ENCODE data around the gene SLC6A17.

SLC6A17 gene

GRCh38 chr1:110135246-110135645, 15.0 kb upstream of the SLC6A17 start:
- DNase-seq (ENCODE audit: low read depth in 2 of 2): no peak

GRCh38 chr1:110135666-110136065, 14.6 kb upstream of the SLC6A17 start:
- DNase-seq (ENCODE audit: low read depth in 2 of 2): no peak

- DNase-seq (ENCODE audit: low read depth in 2 of 2): no peak
Observed at GRCh38 chr1:110136911-110137310, 13.4 kb upstream of the SLC6A17 start.

DNA sequence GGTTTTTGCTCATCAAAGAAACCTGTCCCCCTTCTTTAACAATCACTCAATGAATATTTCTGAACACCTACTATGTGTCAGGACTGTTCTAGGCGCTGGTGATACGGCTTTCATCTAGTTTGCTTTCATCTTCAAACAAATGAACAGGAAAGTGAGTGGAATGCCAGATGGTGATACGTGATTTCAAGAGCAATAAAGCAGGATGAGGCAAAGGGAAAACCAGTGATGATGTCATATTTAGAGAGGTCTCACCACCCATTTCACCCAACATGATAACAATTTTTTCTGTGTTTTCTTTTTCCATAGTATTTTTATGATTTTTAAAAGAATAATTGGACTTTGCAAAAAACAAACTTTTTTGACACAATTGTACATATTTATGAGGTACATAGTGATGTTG, 11.3 kb upstream of the SLC6A17 start:
- no peak for DNase-seq (ENCODE audit: low read depth in 2 of 2)

GRCh38 chr1:110144366-110144765, 5.9 kb upstream of the SLC6A17 start:
- no peak for DNase-seq (ENCODE audit: low read depth in 2 of 2)

GRCh38 chr1:110148961-110149360, 1.3 kb upstream of the SLC6A17 start:
- DNase-seq (ENCODE audit: low read depth in 2 of 2): no peak

DNA sequence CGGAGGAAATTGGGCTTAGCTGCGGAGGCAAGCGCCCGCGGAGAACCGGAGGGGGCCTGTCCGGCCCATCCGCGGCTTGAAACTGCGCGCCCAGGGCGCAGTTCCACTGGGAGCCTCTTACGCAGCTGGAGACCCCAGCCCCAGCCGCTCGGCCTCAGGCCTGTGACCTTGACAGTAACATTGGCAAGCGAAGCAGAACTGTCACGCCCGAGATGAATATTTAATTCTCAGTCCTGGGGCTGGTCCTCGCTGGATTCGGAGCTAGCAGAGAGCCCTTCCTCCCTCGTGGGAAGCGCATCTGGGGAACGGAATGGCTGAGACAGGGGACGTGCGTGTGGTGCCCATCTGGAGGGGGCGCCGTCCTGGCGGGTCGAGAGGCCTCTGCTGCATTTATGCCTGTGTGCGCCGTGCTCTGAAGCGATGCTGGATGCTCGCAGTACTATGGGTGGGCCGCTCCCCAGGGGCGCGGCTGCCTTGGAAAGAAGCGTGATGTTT, 928 bp downstream of the SLC6A17 start:
- no peak for DNase-seq (ENCODE audit: low read depth in 2 of 2)

DNA sequence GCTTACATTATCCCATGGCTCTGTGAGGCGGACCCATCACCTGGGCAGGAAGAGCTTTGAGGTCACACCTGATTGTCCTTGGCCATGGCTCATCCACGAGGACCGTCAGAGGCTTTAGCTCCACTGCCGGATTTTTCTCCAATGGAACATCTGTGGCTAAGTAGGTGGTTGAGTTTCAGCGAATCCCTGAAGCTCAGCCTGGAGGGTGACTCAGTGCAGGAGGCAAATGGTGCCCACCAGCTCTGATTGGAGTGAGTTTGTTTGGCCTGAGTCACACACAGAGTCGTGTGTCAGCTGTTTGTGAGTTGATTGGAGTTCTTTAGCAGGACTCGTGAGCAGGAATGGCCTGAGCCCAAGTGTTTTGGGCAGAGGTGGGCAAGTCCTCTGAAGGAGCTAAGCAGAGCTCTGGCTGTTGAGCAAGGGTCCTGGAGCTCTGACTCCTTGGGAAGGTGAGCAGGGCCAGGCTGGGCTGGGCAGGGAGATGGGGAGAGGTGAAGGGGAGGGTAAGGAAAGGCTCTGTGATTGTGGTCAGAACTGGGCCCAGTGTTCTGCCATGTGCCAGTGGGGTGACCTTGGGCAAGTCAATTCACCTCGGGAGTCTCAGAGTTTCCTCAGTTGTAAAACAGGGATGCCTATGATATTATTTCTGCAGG, 2.0 kb downstream of the SLC6A17 start:
- DNase-seq (ENCODE audit: low read depth in 2 of 2): no peak

DNA sequence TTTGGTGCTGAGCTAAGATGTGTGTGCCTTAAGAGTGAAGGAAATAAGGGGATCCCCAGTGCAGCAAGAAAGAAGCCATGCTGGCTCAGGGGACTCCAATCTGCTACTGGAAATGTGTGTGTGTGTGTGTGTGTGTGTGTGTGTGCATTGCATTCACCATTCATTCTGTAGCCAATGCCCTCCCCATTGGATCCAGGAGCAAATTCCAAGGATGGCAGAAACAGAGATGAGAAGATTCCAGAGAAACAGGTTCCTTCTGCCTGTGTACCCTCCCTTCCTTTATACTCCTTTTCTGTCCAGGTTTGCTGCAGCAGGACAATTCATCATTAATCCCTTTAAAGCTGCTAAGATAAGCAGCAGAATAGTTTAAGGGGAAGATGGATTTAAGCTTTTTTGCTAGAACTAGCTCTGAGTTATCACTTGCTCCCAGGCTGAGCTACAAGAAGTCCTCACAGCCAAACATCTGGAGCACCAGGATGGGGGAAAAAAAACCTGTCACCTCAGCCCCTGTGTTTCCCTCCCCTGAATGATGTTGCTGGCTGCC, 3.2 kb downstream of the SLC6A17 start:
- no peak for DNase-seq (ENCODE audit: low read depth in 2 of 2)

- DNase-seq (ENCODE audit: low read depth in 2 of 2): peak in 1 of 2 donors; percentile 3
Observed at GRCh38 chr1:110155878-110156522, 5.7 kb downstream of the SLC6A17 start.

GRCh38 chr1:110158261-110158660, 8.0 kb downstream of the SLC6A17 start:
- no peak for DNase-seq (ENCODE audit: low read depth in 2 of 2)

GRCh38 chr1:110159168-110159567, 8.9 kb downstream of the SLC6A17 start:
- DNase-seq (ENCODE audit: low read depth in 2 of 2): no peak

DNA sequence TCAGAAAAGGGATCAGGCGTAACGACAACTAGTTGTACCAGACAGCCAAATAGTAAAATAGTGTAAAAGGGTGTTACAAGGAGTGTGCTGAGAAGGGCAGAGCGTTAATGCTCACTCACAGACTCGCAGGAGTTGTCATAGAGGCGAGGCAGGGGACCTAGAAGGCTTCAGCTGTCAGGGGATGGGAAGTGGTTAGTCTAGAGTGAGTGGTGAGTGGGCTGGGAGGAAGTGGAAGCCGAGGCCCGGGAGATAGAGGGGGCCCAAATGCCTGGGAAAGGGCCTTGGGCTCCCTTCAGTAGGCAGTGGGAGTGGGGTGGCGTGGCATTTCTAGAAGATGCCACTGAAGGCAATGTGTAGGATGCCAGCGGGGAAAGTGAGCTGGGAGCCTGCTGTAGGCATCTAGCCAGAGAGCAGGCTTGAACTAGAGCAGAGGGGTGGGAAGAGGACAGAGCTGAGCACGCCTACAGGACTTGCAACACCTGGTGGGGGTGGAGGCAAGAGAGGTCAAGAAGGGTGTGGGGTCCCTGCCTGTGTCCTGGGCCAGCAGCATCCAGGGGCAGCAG, 10.3 kb downstream of the SLC6A17 start:
- DNase-seq (ENCODE audit: low read depth in 2 of 2): no peak

GRCh38 chr1:110161165-110161564, 10.9 kb downstream of the SLC6A17 start:
- DNase-seq (ENCODE audit: low read depth in 2 of 2): no peak

DNA sequence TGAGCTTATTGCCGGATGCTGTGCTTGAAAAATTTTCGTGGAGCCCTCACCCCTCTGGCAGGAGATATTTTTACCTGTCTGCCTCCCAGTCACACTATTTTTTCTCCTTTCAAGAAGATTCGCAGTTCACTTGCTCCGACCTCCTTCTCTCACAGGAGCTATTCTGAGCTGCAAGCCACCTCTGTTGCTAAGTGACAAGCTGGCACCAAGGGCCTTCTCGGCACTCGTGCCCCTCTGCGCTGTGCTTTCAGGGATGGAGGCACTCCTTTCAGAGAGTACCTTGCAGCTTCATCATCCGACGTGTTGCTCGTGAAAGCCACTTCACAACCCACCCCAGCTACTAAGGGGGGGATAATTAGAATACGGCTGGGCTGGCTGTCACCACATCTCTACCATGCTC, 11.6 kb downstream of the SLC6A17 start:
- no peak for DNase-seq (ENCODE audit: low read depth in 2 of 2)

DNA sequence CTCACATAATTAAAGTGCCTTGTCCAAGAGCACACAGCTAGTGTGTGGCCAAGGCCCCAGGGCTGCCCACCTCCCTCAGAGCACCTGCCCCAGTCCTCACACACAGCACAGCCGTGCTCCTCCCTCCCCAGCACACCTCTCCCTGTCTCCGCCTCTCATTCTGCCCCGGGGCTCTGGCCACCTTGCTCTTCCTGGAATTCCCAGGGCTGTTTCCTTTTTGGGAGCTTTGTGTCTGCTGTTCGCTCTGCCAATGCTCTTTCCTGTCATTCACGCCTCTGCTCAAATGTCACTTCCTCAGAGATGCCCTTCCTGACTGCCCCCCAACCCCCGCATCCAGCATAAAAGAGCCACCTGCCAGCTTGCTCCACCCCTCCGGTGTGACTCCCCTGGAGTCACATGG, 13.3 kb downstream of the SLC6A17 start:
- no peak for DNase-seq (ENCODE audit: low read depth in 2 of 2)

DNA sequence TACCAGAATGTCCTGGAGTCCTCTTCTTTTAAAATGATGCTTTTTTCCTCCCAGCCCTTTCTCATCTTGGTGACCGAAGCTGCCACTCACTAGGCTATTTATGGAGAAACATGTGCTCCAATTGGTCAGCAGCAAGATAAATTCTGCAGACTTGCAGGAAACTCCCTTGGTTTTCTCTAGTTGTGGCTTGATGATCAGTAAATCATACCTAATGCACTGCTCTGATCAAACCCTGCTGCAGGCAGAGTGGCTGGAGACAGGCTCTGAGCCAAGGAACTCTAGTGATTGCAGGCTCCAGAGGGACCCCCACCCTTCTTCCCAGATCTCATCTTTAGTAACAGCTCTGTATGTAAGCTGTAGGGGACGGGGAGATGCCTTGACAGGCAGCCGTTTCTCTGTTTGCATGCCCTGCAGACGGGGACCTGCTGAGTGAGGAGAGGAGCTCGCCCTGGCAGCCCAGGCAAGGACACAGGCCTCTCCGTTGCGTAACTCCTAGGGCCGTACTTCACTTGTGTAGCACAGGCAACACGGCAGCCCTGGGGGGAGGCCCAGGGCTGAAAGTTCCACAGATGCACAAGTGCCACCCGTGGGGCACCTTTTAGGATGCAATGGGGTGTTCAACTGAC, 14.5 kb downstream of the SLC6A17 start:
- no peak for DNase-seq (ENCODE audit: low read depth in 2 of 2)

- DNase-seq (ENCODE audit: low read depth in 2 of 2): no peak
Observed at GRCh38 chr1:110165761-110166231, 15.5 kb downstream of the SLC6A17 start.

DNA sequence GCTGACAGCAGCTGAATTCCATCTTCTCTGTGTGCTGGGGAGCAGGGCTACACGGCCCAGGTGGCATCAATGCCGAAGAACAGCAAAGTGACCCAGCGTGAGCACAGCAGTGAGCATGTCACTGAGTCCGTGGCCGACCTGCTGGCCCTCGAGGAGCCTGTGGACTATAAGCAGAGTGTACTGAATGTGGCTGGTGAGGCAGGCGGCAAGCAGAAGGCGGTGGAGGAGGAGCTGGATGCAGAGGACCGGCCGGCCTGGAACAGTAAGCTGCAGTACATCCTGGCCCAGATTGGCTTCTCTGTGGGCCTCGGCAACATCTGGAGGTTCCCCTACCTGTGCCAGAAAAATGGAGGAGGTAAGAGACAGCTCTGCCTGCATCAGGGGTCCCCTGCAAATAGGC, 16.6 kb downstream of the SLC6A17 start:
- DNase-seq (ENCODE audit: low read depth in 2 of 2): no peak

DNA sequence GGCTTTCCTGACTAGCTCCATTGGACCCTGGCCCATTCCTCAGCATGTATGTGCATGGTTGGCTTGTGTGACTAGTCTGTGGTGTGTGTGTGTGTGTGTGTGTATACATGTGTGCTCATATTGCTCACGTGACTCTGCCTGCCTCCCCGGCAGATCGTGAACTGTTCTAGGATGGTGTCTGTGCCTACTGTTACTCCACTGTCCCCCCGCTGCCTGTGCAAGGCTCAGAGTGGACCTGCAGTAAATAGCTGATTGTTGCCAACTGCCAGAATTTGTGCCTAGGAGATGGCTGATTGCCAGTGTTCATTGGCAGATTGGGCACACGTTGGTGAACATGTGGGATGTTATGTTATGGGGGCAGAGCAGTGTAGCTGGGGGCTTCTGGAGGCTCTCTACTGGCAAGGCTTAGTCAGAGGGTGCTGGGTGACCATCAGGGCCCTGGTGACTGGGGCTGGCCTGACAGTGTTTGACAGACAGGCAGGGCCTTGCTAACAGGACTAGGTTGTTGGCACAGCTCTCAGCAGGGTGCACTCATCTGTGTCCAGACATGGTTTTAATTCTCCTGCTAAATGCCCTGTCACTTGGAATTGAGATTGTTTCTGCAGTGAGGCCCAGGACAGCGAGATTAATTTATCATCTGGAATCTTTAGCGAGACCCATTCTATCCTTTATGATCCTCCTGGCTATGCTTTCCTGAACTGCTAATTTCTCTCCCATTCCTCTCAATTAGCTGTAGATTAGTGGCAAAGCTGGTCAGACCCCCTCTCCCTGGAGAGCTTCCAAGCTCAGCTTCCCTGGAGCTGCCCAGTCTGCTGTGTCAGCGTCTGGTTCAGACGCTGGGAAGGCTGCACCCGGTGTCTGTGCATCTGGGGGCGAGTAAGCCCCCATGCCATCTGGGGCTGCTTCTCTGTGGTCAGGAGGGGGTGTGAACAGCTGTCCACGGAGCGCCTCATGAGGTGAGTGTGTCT, 20.8 kb downstream of the SLC6A17 start:
- DNase-seq (ENCODE audit: low read depth in 2 of 2): no peak

DNA sequence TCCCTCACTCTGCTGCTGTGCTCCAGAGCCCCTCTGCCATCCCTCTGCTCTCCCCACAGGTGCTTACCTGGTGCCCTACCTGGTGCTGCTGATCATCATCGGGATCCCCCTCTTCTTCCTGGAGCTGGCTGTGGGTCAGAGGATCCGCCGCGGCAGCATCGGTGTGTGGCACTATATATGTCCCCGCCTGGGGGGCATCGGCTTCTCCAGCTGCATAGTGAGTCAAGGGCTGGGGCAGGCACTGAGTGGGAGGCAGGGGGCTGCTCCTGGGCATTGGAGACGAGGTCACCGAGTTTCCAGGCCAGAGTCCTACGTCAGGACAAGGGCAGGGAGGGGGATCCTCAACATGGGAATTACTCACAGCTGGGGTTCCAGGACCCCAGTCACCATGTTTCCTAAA, 21.7 kb downstream of the SLC6A17 start:
- no peak for DNase-seq (ENCODE audit: low read depth in 2 of 2)
